Erythroblast (primary cell): ENCODE results near the gene ADAD1.

Source experiments
- GATA1 ChIP-seq: IDR thresholded peaks from 2 replicates; pipeline ENCODE4 v1.6.1; 2011; ENCODE audit warnings: low read depth, mild to moderate bottlenecking, control low read depth, low read length, moderate library complexity
- POLR2A ChIP-seq: IDR thresholded peaks from 2 replicates; pipeline ENCODE4 v1.6.1; 2011; ENCODE audit warnings: mild to moderate bottlenecking, low read length

DNA sequence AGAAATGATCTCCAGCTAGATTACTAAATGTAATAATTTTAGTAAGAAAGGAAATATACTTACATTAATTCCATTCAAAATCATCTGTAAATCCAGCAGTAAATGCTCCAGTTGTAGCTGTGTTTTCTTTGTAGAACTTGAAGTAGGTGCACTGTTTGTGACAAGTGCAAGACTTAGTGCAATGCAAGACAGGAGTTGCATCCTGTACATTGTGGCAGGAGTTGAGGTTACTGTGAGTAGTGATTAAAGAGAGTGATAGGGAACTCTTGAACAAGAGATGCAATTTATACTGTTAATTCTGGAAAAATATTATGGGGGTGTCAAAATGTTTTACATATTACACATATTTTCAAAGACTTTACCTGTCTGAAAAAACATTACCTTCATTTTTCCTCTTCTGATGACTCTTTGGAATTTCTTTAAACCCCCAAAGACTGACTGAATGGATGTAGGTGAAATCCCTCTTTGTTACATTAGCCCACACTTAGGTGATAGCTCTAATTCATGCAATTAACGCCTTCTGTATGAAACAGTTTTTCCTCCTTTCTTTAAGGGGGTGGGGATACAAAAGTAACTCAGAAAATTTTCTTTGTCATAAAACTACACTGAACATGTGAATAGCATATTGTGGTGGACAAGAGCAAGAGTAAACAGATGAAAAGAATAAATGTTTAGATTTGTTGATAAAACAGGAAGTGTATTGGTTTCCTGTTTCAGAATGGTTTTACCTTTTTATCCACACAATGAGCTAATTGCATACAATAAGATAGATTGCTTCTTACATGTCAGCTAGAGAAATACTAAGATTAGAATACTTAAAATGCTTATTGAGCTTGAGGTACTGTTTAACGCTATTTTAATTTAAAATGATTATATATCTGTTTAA is 77.7 kb downstream of the ADAD1 start, which contains the start of gene IL2:
- TF ChIP-seq POLR2A (no peak), GATA1 (no peak)
